Measurements from ENCODE around the gene MYH11.
"Not testable (repeated sequence)": the region's sequence is repeated elsewhere in the genome, so short reads cannot be mapped to it uniquely, and the experiment has no call there.

Gene MYH11

GRCh38 chr16:15876503-15876902 lies 19.7 kb upstream of the MYH11 start:
- no peak for DNase-seq (ENCODE audit: low read depth in 2 of 2)

GRCh38 chr16:15874745-15875314 lies 18.0 kb upstream of the MYH11 start:
- peak; percentile 38 to 46 for DNase-seq (ENCODE audit: low read depth in 2 of 2)

GRCh38 chr16:15873737-15874136 lies 16.9 kb upstream of the MYH11 start:
- DNase-seq (ENCODE audit: low read depth in 2 of 2), result no peak

- DNase-seq (ENCODE audit: low read depth in 2 of 2), result no peak
Measured at GRCh38 chr16:15873301-15873700, 16.5 kb upstream of the MYH11 start.

- DNase-seq (ENCODE audit: low read depth in 2 of 2), result no peak
Measured at GRCh38 chr16:15870011-15870410, 13.2 kb upstream of the MYH11 start.

- DNase-seq (ENCODE audit: low read depth in 2 of 2), result no peak
Measured at GRCh38 chr16:15866451-15866850, 9.6 kb upstream of the MYH11 start.

- DNase-seq (ENCODE audit: low read depth in 2 of 2), result peak; percentile 71 to 72
Measured at GRCh38 chr16:15865742-15866141, 8.9 kb upstream of the MYH11 start.

- no peak for DNase-seq (ENCODE audit: low read depth in 2 of 2)
Measured at GRCh38 chr16:15864939-15865338, 8.1 kb upstream of the MYH11 start.

- no peak for DNase-seq (ENCODE audit: low read depth in 2 of 2)
Measured at GRCh38 chr16:15861996-15862395, 5.2 kb upstream of the MYH11 start.

GRCh38 chr16:15858921-15859668 lies 2.3 kb upstream of the MYH11 start:
- DNase-seq (ENCODE audit: low read depth in 2 of 2), result no peak

GRCh38 chr16:15857724-15858560 lies 1.1 kb upstream of the MYH11 start:
- DNase-seq (ENCODE audit: low read depth in 2 of 2), result peak; percentile 18 to 27

- DNase-seq (ENCODE audit: low read depth in 2 of 2), result no peak
Measured at GRCh38 chr16:15856182-15856581, 646 bp downstream of the MYH11 start.

GRCh38 chr16:15855704-15856003 lies 1.2 kb downstream of the MYH11 start:
- no peak for DNase-seq (ENCODE audit: low read depth in 2 of 2)

GRCh38 chr16:15854906-15855703 lies 1.7 kb downstream of the MYH11 start:
- DNase-seq (ENCODE audit: low read depth in 2 of 2), result no peak

- no peak for DNase-seq (ENCODE audit: low read depth in 2 of 2)
Measured at GRCh38 chr16:15854061-15854460, 2.8 kb downstream of the MYH11 start.

GRCh38 chr16:15853021-15853420 lies 3.8 kb downstream of the MYH11 start:
- DNase-seq (ENCODE audit: low read depth in 2 of 2), result no peak

- not testable (repeated sequence) for DNase-seq (ENCODE audit: low read depth in 2 of 2)
Measured at GRCh38 chr16:15850555-15850954, 6.3 kb downstream of the MYH11 start.

- DNase-seq (ENCODE audit: low read depth in 2 of 2), result no peak
Measured at GRCh38 chr16:15849209-15849981, 7.4 kb downstream of the MYH11 start.

GRCh38 chr16:15847611-15848175 lies 9.1 kb downstream of the MYH11 start:
- no peak for DNase-seq (ENCODE audit: low read depth in 2 of 2)

GRCh38 chr16:15846510-15846909 lies 10.3 kb downstream of the MYH11 start:
- no peak for DNase-seq (ENCODE audit: low read depth in 2 of 2)
